Stimulated activated naive CD4-positive, alpha-beta T cell treated with Interleukin-2 at 50 U/mL for 16 hours (primary cell): ENCODE data around the gene MAGEF1.

ENCODE experiments used
- DNase-seq: peaks from one replicate; lab custom pipeline; 2025; lab: John Stamatoyannopoulos, UW

Gene MAGEF1

GRCh38 chr3:184725176-184725719 is 13.4 kb upstream of the MAGEF1 start:
- DNase-seq: no peak

GRCh38 chr3:184724699-184725098 is 12.8 kb upstream of the MAGEF1 start:
- DNase-seq: no peak

- DNase-seq: no peak
Observed at GRCh38 chr3:184719709-184720108, 7.8 kb upstream of the MAGEF1 start.

GRCh38 chr3:184718431-184718830 is 6.6 kb upstream of the MAGEF1 start:
- DNase-seq: no peak

- no peak for DNase-seq
Observed at GRCh38 chr3:184717399-184717983, 5.6 kb upstream of the MAGEF1 start.

- DNase-seq: no peak
Observed at GRCh38 chr3:184716622-184717398, 4.9 kb upstream of the MAGEF1 start.

- DNase-seq: no peak
Observed at GRCh38 chr3:184715943-184716621, 4.2 kb upstream of the MAGEF1 start.

- no peak for DNase-seq
Observed at GRCh38 chr3:184713521-184713920, 1.7 kb upstream of the MAGEF1 start.

- DNase-seq: no peak
Observed at GRCh38 chr3:184713040-184713355, 1.1 kb upstream of the MAGEF1 start.

- no peak for DNase-seq
Observed at GRCh38 chr3:184712248-184713039, 580 bp upstream of the MAGEF1 start.

GRCh38 chr3:184710870-184711492 is 883 bp downstream of the MAGEF1 start:
- no peak for DNase-seq

GRCh38 chr3:184703657-184704056 is 8.2 kb downstream of the MAGEF1 start:
- DNase-seq: no peak

- DNase-seq: no peak
Observed at GRCh38 chr3:184700759-184701158, 11.1 kb downstream of the MAGEF1 start.

GRCh38 chr3:184697845-184698244 is 14.0 kb downstream of the MAGEF1 start:
- DNase-seq: no peak

GRCh38 chr3:184696697-184697096 is 15.2 kb downstream of the MAGEF1 start:
- DNase-seq: no peak

- no peak for DNase-seq
Observed at GRCh38 chr3:184694716-184695115, 17.1 kb downstream of the MAGEF1 start.

GRCh38 chr3:184694133-184694665 is 17.7 kb downstream of the MAGEF1 start:
- DNase-seq: no peak

- DNase-seq: no peak
Observed at GRCh38 chr3:184693011-184693975, 18.6 kb downstream of the MAGEF1 start.

- no peak for DNase-seq
Observed at GRCh38 chr3:184691397-184692231, 20.2 kb downstream of the MAGEF1 start.
